HEK293 (cell line): Measurements from ENCODE around the gene CDH23.

Experiments
- BCL11A ChIP-seq: fragments of 450-650 bp; formaldehyde crosslinking; IDR thresholded peaks from 2 replicates; pipeline ENCODE4 v1.5.1; 2016; ENCODE audit warnings: low read depth, missing biosample characterization, missing genetic modification characterization
- FEZF1 ChIP-seq: fragments of 450-650 bp; formaldehyde crosslinking; IDR thresholded peaks from 2 replicates; pipeline ENCODE4 v1.5.1; 2016; ENCODE audit warnings: missing biosample characterization, missing genetic modification characterization
- HOXC10 ChIP-seq: sonication (generic); formaldehyde crosslinking; IDR thresholded peaks from 2 replicates; pipeline ENCODE4 v1.8.1; 2023; ENCODE audit warnings: mild to moderate bottlenecking, missing genetic modification reagents
- HOXD13 ChIP-seq: sonication (generic); formaldehyde crosslinking; IDR thresholded peaks from 2 replicates; pipeline ENCODE4 v1.8.0; 2022; ENCODE audit warnings: missing genetic modification reagents, borderline replicate concordance
- KLF1 ChIP-seq: fragments of 450-650 bp; formaldehyde crosslinking; IDR thresholded peaks from 2 replicates; pipeline ENCODE4 v1.5.1; 2016; ENCODE audit warnings: missing biosample characterization, missing genetic modification characterization
- KLF8 ChIP-seq: fragments of 450-650 bp; formaldehyde crosslinking; IDR thresholded peaks from 2 replicates; pipeline ENCODE4 v1.5.1; 2016; ENCODE audit warnings: missing biosample characterization, missing genetic modification characterization
- OSR2 ChIP-seq: fragments of 450-650 bp; formaldehyde crosslinking; IDR thresholded peaks from 2 replicates; pipeline ENCODE4 v1.5.1; 2016; ENCODE audit warnings: missing biosample characterization, missing genetic modification characterization
- PRDM1 ChIP-seq: fragments of 450-650 bp; formaldehyde crosslinking; IDR thresholded peaks from 2 replicates; pipeline ENCODE4; 2016; ENCODE audit warnings: missing biosample characterization, missing genetic modification characterization
- RBAK ChIP-seq: fragments of 450-650 bp; formaldehyde crosslinking; IDR thresholded peaks from 2 replicates; pipeline ENCODE4 v1.5.1; 2016; ENCODE audit warnings: missing biosample characterization, missing genetic modification characterization
- SALL2 ChIP-seq: fragments of 450-650 bp; formaldehyde crosslinking; IDR thresholded peaks from 2 replicates; pipeline ENCODE4 v1.5.0; 2017; ENCODE audit warnings: missing biosample characterization, mild to moderate bottlenecking, missing genetic modification characterization, borderline replicate concordance
- SP2 ChIP-seq: fragments of 450-650 bp; formaldehyde crosslinking; IDR thresholded peaks from 2 replicates; pipeline ENCODE4 v1.5.1; 2016; ENCODE audit warnings: missing biosample characterization, missing genetic modification characterization
- YY1 ChIP-seq: fragments of 450-650 bp; formaldehyde crosslinking; IDR thresholded peaks from 2 replicates; pipeline ENCODE4 v1.5.1; 2018; ENCODE audit warnings: missing biosample characterization, missing genetic modification characterization
- ZBTB17 ChIP-seq: fragments of 450-650 bp; formaldehyde crosslinking; IDR thresholded peaks from 2 replicates; pipeline ENCODE4 v1.5.1; 2016; ENCODE audit warnings: missing biosample characterization, missing genetic modification characterization
- ZNF114 ChIP-seq: fragments of 450-650 bp; formaldehyde crosslinking; IDR thresholded peaks from 2 replicates; pipeline ENCODE4 v1.5.0; 2017; ENCODE audit warnings: missing biosample characterization, missing genetic modification characterization
- ZNF121 ChIP-seq: fragments of 450-650 bp; formaldehyde crosslinking; IDR thresholded peaks from 2 replicates; pipeline ENCODE4 v1.5.1; 2016; ENCODE audit warnings: missing biosample characterization, missing genetic modification characterization
- ZNF155 ChIP-seq: fragments of 450-650 bp; formaldehyde crosslinking; IDR thresholded peaks from 2 replicates; pipeline ENCODE4 v1.5.1; 2016; ENCODE audit warnings: missing biosample characterization, missing genetic modification characterization
- ZNF157 ChIP-seq: fragments of 450-650 bp; formaldehyde crosslinking; IDR thresholded peaks from 2 replicates; pipeline ENCODE4 v1.5.1; 2016; ENCODE audit warnings: missing biosample characterization, missing genetic modification characterization
- ZNF175 ChIP-seq: fragments of 450-650 bp; formaldehyde crosslinking; IDR thresholded peaks from 2 replicates; pipeline ENCODE4 v1.5.1; 2016; ENCODE audit warnings: missing biosample characterization, missing genetic modification characterization
- ZNF2 ChIP-seq: fragments of 450-650 bp; formaldehyde crosslinking; IDR thresholded peaks from 2 replicates; pipeline ENCODE4 v1.5.1; 2016; ENCODE audit warnings: missing biosample characterization, missing genetic modification characterization
- ZNF211 ChIP-seq: fragments of 450-650 bp; formaldehyde crosslinking; IDR thresholded peaks from 2 replicates; pipeline ENCODE4 v1.5.1; 2016; ENCODE audit warnings: low read depth, missing biosample characterization, missing genetic modification characterization
- ZNF23 ChIP-seq: fragments of 450-650 bp; formaldehyde crosslinking; IDR thresholded peaks from 2 replicates; pipeline ENCODE4 v1.5.1; 2016; ENCODE audit warnings: missing biosample characterization, missing genetic modification characterization, borderline replicate concordance
- ZNF350 ChIP-seq: fragments of 450-650 bp; formaldehyde crosslinking; IDR thresholded peaks from 2 replicates; pipeline ENCODE4 v1.5.0; 2017; ENCODE audit warnings: missing biosample characterization, mild to moderate bottlenecking, missing genetic modification characterization
- ZNF549 ChIP-seq: fragments of 450-650 bp; IDR thresholded peaks from 2 replicates; pipeline ENCODE4 v1.5.1; 2018; ENCODE audit warnings: missing biosample characterization, missing genetic modification characterization, mild to moderate bottlenecking, inconsistent platforms, moderate library complexity
- ZNF571 ChIP-seq: fragments of 450-650 bp; formaldehyde crosslinking; IDR thresholded peaks from 2 replicates; pipeline ENCODE4 v1.5.0; 2017; ENCODE audit warnings: missing biosample characterization, missing genetic modification characterization
- ZNF596 ChIP-seq: fragments of 450-650 bp; IDR thresholded peaks from 2 replicates; pipeline ENCODE4 v1.5.0; 2018; ENCODE audit warnings: missing biosample characterization, mild to moderate bottlenecking, missing genetic modification characterization, moderate library complexity
- ZNF610 ChIP-seq: fragments of 450-650 bp; formaldehyde crosslinking; IDR thresholded peaks from 2 replicates; pipeline ENCODE4 v1.5.1; 2016; ENCODE audit warnings: missing biosample characterization, missing genetic modification characterization, borderline replicate concordance
- ZNF623 ChIP-seq: fragments of 450-650 bp; formaldehyde crosslinking; IDR thresholded peaks from 2 replicates; pipeline ENCODE4 v1.5.1; 2016; ENCODE audit warnings: missing biosample characterization, missing genetic modification characterization
- ZNF629 ChIP-seq: fragments of 450-650 bp; formaldehyde crosslinking; IDR thresholded peaks from 2 replicates; pipeline ENCODE4 v1.5.1; 2017; ENCODE audit warnings: missing biosample characterization, missing genetic modification characterization
- TF ChIP-seq, protein P1 (sequence below): fragments of 450-650 bp; formaldehyde crosslinking; IDR thresholded peaks from 2 replicates; pipeline ENCODE4 v1.5.1; 2016; ENCODE audit warnings: missing biosample characterization, missing genetic modification characterization
- TF ChIP-seq, protein P2 (sequence below): fragments of 450-650 bp; formaldehyde crosslinking; IDR thresholded peaks from 2 replicates; pipeline ENCODE4 v1.5.1; 2016; ENCODE audit warnings: missing biosample characterization, missing genetic modification characterization
- TF ChIP-seq, protein P3 (sequence below): fragments of 450-650 bp; formaldehyde crosslinking; IDR thresholded peaks from 2 replicates; pipeline ENCODE4 v1.5.1; 2016; ENCODE audit warnings: missing biosample characterization, missing genetic modification characterization, borderline replicate concordance
- TF ChIP-seq, protein P4 (sequence below): fragments of 450-650 bp; formaldehyde crosslinking; IDR thresholded peaks from 2 replicates; pipeline ENCODE4 v1.5.1; 2016; ENCODE audit warnings: missing biosample characterization, missing genetic modification characterization
- TF ChIP-seq, protein P5 (sequence below): fragments of 450-650 bp; formaldehyde crosslinking; IDR thresholded peaks from 2 replicates; pipeline ENCODE4 v1.5.1; 2016; ENCODE audit warnings: missing biosample characterization, missing genetic modification characterization

CDH23 gene

DNA sequence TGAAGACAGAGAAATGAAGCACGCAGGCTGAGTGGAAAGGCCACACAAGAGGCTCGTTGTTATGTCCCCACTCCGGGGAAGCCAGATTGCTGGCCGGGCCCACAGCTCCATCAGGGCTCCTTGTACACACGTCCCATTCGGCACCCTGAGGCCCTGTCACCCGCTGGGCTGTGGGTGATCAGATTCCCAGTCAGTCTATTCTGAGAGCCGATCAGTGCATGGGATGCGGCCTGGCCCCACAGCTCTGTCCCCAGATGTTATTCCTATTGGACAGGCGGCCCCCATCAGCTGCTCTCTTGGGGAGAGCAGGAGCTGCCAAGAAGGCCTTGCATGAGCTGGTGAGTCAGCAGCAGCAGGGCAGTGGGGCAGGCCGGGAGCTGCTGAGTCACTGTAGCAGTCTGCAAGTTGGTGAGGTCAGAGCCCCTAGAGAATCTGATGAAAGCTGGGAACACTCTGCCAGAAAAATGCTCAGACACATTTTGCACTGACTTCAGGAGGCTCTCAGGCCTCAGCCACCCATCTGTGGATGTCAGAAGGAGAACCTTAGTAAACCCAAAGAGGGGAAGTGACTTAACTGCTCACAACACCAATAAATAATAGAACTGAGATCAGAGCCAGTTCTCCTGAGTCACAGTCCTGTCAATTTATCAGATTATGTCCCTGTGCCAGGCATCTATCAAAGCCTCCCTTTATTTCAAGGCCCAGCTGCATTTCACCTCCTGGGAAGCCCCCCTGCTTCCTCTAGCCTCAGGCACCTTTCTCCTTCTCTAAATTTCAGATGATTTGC, 463.7 kb downstream of the CDH23 start (continued):
- no peak for TF ChIP-seq ZNF157
- TF ChIP-seq ZBTB17 (tag by site-specific recombination): peak; percentile 97
- TF ChIP-seq FEZF1 (tag by site-specific recombination): peak; percentile 70
- no peak for TF ChIP-seq ZNF610
- peak; percentile 72 for TF ChIP-seq KLF8 (tag by site-specific recombination)
- peak; percentile 75; the same call in 1 of the 2 replicates for TF ChIP-seq ZNF2
- no peak for TF ChIP-seq ZNF549 (tag by site-specific recombination)
- TF ChIP-seq, protein P1, sequence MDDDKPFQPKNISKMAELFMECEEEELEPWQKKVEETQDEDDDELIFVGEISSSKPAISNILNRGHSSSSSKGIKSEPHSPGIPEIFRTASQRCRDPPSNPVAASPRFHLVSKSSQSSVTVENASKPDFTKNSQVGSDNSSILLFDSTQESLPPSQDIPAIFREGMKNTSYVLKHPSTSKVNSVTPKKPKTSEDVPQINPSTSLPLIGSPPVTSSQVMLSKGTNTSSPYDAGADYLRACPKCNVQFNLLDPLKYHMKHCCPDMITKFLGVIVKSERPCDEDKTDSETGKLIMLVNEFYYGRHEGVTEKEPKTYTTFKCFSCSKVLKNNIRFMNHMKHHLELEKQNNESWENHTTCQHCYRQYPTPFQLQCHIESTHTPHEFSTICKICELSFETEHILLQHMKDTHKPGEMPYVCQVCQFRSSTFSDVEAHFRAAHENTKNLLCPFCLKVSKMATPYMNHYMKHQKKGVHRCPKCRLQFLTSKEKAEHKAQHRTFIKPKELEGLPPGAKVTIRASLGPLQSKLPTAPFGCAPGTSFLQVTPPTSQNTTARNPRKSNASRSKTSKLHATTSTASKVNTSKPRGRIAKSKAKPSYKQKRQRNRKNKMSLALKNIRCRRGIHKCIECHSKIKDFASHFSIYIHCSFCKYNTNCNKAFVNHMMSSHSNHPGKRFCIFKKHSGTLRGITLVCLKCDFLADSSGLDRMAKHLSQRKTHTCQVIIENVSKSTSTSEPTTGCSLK (tag by site-specific recombination): no peak
- TF ChIP-seq OSR2 (tag by site-specific recombination): peak; percentile 73
- TF ChIP-seq ZNF623 (tag by site-specific recombination): peak; percentile 24
- TF ChIP-seq RBAK (tag by site-specific recombination): peak; percentile 75; the same call in 1 of the 2 replicates
- TF ChIP-seq ZNF211 (tag by site-specific recombination): no peak
- TF ChIP-seq, protein P2, sequence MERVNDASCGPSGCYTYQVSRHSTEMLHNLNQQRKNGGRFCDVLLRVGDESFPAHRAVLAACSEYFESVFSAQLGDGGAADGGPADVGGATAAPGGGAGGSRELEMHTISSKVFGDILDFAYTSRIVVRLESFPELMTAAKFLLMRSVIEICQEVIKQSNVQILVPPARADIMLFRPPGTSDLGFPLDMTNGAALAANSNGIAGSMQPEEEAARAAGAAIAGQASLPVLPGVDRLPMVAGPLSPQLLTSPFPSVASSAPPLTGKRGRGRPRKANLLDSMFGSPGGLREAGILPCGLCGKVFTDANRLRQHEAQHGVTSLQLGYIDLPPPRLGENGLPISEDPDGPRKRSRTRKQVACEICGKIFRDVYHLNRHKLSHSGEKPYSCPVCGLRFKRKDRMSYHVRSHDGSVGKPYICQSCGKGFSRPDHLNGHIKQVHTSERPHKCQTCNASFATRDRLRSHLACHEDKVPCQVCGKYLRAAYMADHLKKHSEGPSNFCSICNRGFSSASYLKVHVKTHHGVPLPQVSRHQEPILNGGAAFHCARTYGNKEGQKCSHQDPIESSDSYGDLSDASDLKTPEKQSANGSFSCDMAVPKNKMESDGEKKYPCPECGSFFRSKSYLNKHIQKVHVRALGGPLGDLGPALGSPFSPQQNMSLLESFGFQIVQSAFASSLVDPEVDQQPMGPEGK: peak; percentile 93
- TF ChIP-seq ZNF175 (tag by site-specific recombination): no peak
- TF ChIP-seq ZNF155 (tag by site-specific recombination): no peak
- TF ChIP-seq, protein P3, sequence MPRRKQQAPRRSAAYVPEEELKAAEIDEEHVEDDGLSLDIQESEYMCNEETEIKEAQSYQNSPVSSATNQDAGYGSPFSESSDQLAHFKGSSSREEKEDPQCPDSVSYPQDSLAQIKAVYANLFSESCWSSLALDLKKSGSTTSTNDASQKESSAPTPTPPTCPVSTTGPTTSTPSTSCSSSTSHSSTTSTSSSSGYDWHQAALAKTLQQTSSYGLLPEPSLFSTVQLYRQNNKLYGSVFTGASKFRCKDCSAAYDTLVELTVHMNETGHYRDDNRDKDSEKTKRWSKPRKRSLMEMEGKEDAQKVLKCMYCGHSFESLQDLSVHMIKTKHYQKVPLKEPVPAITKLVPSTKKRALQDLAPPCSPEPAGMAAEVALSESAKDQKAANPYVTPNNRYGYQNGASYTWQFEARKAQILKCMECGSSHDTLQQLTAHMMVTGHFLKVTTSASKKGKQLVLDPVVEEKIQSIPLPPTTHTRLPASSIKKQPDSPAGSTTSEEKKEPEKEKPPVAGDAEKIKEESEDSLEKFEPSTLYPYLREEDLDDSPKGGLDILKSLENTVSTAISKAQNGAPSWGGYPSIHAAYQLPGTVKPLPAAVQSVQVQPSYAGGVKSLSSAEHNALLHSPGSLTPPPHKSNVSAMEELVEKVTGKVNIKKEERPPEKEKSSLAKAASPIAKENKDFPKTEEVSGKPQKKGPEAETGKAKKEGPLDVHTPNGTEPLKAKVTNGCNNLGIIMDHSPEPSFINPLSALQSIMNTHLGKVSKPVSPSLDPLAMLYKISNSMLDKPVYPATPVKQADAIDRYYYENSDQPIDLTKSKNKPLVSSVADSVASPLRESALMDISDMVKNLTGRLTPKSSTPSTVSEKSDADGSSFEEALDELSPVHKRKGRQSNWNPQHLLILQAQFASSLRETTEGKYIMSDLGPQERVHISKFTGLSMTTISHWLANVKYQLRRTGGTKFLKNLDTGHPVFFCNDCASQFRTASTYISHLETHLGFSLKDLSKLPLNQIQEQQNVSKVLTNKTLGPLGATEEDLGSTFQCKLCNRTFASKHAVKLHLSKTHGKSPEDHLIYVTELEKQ (tag by site-specific recombination): peak; percentile 77; the same call in 1 of the 2 replicates
- TF ChIP-seq, protein P4, sequence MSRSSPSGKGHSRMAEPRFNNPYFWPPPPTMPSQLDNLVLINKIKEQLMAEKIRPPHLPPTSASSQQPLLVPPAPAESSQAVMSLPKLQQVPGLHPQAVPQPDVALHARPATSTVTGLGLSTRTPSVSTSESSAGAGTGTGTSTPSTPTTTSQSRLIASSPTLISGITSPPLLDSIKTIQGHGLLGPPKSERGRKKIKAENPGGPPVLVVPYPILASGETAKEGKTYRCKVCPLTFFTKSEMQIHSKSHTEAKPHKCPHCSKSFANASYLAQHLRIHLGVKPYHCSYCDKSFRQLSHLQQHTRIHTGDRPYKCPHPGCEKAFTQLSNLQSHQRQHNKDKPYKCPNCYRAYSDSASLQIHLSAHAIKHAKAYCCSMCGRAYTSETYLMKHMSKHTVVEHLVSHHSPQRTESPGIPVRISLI: no peak
- TF ChIP-seq SP2: peak; percentile 27; the same call in 1 of the 2 replicates
- no peak for TF ChIP-seq ZNF121 (tag by site-specific recombination)
- TF ChIP-seq BCL11A (tag by site-specific recombination): peak; percentile 49; the same call in 1 of the 2 replicates
- peak; percentile 70 for TF ChIP-seq PRDM1 (tag by site-specific recombination)
- no peak for TF ChIP-seq ZNF350 (tag by site-specific recombination)
- no peak for TF ChIP-seq ZNF596
- no peak for TF ChIP-seq ZNF114
- no peak for TF ChIP-seq ZNF571 (tag by site-specific recombination)
- TF ChIP-seq HOXD13 (CRISPR knock-in tag): no peak
- TF ChIP-seq ZNF23 (tag by site-specific recombination): no peak
- TF ChIP-seq SALL2: no peak
- TF ChIP-seq, protein P5, sequence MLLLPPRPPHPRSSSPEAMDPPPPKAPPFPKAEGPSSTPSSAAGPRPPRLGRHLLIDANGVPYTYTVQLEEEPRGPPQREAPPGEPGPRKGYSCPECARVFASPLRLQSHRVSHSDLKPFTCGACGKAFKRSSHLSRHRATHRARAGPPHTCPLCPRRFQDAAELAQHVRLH (tag by site-specific recombination): no peak
- TF ChIP-seq HOXC10 (CRISPR knock-in tag): no peak
- TF ChIP-seq ZNF629: peak; percentile 96
- TF ChIP-seq KLF1 (tag by site-specific recombination): no peak
- no peak for TF ChIP-seq YY1 (tag by site-specific recombination)
